GM12891 (cell line): ENCODE results near the gene LAMA5.

Experiments
- PAX5 ChIP-seq: IDR thresholded peaks from 2 replicates; pipeline ENCODE4 v1.6.1; 2011; ENCODE audit warnings: low read length, moderate library complexity, mild to moderate bottlenecking; ENCODE audit not compliant: insufficient read depth, severe bottlenecking
- POLR2A ChIP-seq: IDR thresholded peaks from 2 replicates; pipeline ENCODE4 v1.6.1; 2011; ENCODE audit warnings: low read depth, low read length, control low read depth
- POLR2AphosphoS5 ChIP-seq: IDR thresholded peaks from 2 replicates; pipeline ENCODE4 v1.6.1; 2011; ENCODE audit warnings: low read depth, low read length, control low read depth
- TAF1 ChIP-seq: IDR thresholded peaks from 2 replicates; pipeline ENCODE4 v1.6.1; 2011; ENCODE audit warnings: low read depth, low read length, control low read depth

- TF ChIP-seq POLR2A, result no peak
- no peak for TF ChIP-seq PAX5
- no peak for TF ChIP-seq POLR2AphosphoS5
- TF ChIP-seq TAF1, result no peak
Observed at GRCh38 chr20:62370115-62370806, 3.1 kb upstream of the LAMA5 start.
